NCI-H748 (cell line): ENCODE measurements around the gene LCLAT1.
"Not testable (repeated sequence)": the region's sequence is repeated elsewhere in the genome, so short reads cannot be mapped to it uniquely, and the experiment has no call there.

Experiments
- DNase-seq: peaks from one replicate; lab custom pipeline; 2025; ENCODE audit not compliant: unreplicated experiment; lab: John Stamatoyannopoulos, UW

Gene LCLAT1

GRCh38 chr2:30513649-30514048, 66.6 kb downstream of the LCLAT1 start:
- not testable (repeated sequence) for DNase-seq

- DNase-seq = no peak
These were observed 67.2 kb downstream of the LCLAT1 start for GRCh38 chr2:30514134-30514847.

- DNase-seq = no peak
These were observed 67.9 kb downstream of the LCLAT1 start for GRCh38 chr2:30514848-30515435.

- no peak for DNase-seq
These were observed 69.1 kb downstream of the LCLAT1 start for GRCh38 chr2:30516166-30516565.

GRCh38 chr2:30519796-30520195, 72.8 kb downstream of the LCLAT1 start:
- DNase-seq = no peak

- no peak for DNase-seq
These were observed 75.4 kb downstream of the LCLAT1 start for GRCh38 chr2:30522421-30522820.

- no peak for DNase-seq
These were observed 80.4 kb downstream of the LCLAT1 start for GRCh38 chr2:30527411-30527810.

GRCh38 chr2:30527859-30528258, 80.8 kb downstream of the LCLAT1 start:
- no peak for DNase-seq

- DNase-seq = no peak
These were observed 83.3 kb downstream of the LCLAT1 start for GRCh38 chr2:30530346-30530745.

GRCh38 chr2:30541680-30542079, 94.6 kb downstream of the LCLAT1 start:
- DNase-seq = no peak

- DNase-seq = no peak
These were observed 98.8 kb downstream of the LCLAT1 start for GRCh38 chr2:30545875-30546274.

- DNase-seq = no peak
These were observed 101.3 kb downstream of the LCLAT1 start for GRCh38 chr2:30548386-30548785.

- no peak for DNase-seq
These were observed 102.0 kb downstream of the LCLAT1 start for GRCh38 chr2:30549096-30549495.

- DNase-seq = no peak
These were observed 112.7 kb downstream of the LCLAT1 start for GRCh38 chr2:30559544-30560275.

GRCh38 chr2:30561349-30561748, 114.3 kb downstream of the LCLAT1 start:
- no peak for DNase-seq

GRCh38 chr2:30565851-30566358, 118.9 kb downstream of the LCLAT1 start:
- no peak for DNase-seq

GRCh38 chr2:30566631-30567030, 119.6 kb downstream of the LCLAT1 start:
- DNase-seq = no peak

- DNase-seq = no peak
These were observed 120.3 kb downstream of the LCLAT1 start for GRCh38 chr2:30567317-30567716.

GRCh38 chr2:30569946-30570345, 122.9 kb downstream of the LCLAT1 start:
- no peak for DNase-seq

- DNase-seq = no peak
These were observed 130.1 kb downstream of the LCLAT1 start for GRCh38 chr2:30577151-30577550.

GRCh38 chr2:30580391-30580790, 133.3 kb downstream of the LCLAT1 start:
- no peak for DNase-seq

GRCh38 chr2:30582521-30582920, 135.5 kb downstream of the LCLAT1 start:
- no peak for DNase-seq
